HepG2 (cell line): ENCODE data around the gene RPL34. TPM values are rescaled to one million over a fixed set of nuclear protein-coding genes. Genes with fewer than 3 reads are reported as not detected.

ENCODE experiments used
- BCL3 ChIP-seq: sonication (generic); formaldehyde crosslinking; IDR thresholded peaks from 2 replicates; pipeline ENCODE4 v1.5.1; 2020; ENCODE audit warnings: mild to moderate bottlenecking, missing genetic modification reagents, moderate library complexity
- CBFB ChIP-seq: sonication (generic); formaldehyde crosslinking; IDR thresholded peaks from 2 replicates; pipeline ENCODE4 v1.4.0; 2020; ENCODE audit warnings: missing genetic modification reagents
- CREM ChIP-seq, 2 experiments: sonication (generic) in 1 of 2; formaldehyde crosslinking in 1 of 2; IDR thresholded peaks; 2 replicates each; pipeline versions ENCODE4 v1.4.0 to v1.6.1; 2016 to 2020; ENCODE audit warnings: antibody characterized with exemption in 1 of 2, mild to moderate bottlenecking in 1 of 2, missing genetic modification reagents in 1 of 2
- IRF9 ChIP-seq: sonication (generic); formaldehyde crosslinking; IDR thresholded peaks from 2 replicates; pipeline ENCODE4 v1.8.0; 2022; ENCODE audit warnings: missing genetic modification reagents, mild to moderate bottlenecking, borderline replicate concordance
- KDM5A ChIP-seq: fragments of 200-600 bp; sonication (generic); IDR thresholded peaks from 2 replicates; pipeline ENCODE4 v1.7.0; 2018; ENCODE audit warnings: antibody characterized with exemption, mild to moderate bottlenecking, low read length, borderline replicate concordance
- NCOR1 ChIP-seq: fragments of 200-600 bp; sonication (generic); IDR thresholded peaks from 2 replicates; pipeline ENCODE4 v1.7.0; 2017; ENCODE audit warnings: antibody characterized with exemption, low read length, borderline replicate concordance
- PAF1 ChIP-seq: IDR thresholded peaks from 2 replicates; pipeline ENCODE4 v1.6.1; 2016; ENCODE audit warnings: missing genetic modification reagents, missing compliant biosample characterization
- PRDM15 ChIP-seq: sonication (generic); formaldehyde crosslinking; IDR thresholded peaks from 2 replicates; pipeline ENCODE4 v1.4.0; 2020; ENCODE audit warnings: missing genetic modification reagents
- RFXAP ChIP-seq: sonication (generic); formaldehyde crosslinking; IDR thresholded peaks from 2 replicates; pipeline ENCODE4 v1.4.0; 2020; ENCODE audit warnings: missing genetic modification reagents, borderline replicate concordance
- SKI ChIP-seq: fragments of 450-650 bp; IDR thresholded peaks from one replicate; pipeline ENCODE4 v1.6.1; 2018; ENCODE audit warnings: mild to moderate bottlenecking; ENCODE audit not compliant: partially characterized antibody
- ZBTB10 ChIP-seq: sonication (generic); formaldehyde crosslinking; IDR thresholded peaks from 2 replicates; pipeline ENCODE4 v1.4.0; 2020; ENCODE audit warnings: missing genetic modification reagents, borderline replicate concordance
- ZBTB21 ChIP-seq: sonication (generic); formaldehyde crosslinking; IDR thresholded peaks from 2 replicates; pipeline ENCODE4 v1.4.0; 2020; ENCODE audit warnings: missing genetic modification reagents
- ZBTB34 ChIP-seq: sonication (generic); formaldehyde crosslinking; IDR thresholded peaks from 2 replicates; pipeline ENCODE4 v1.8.0; 2022; ENCODE audit warnings: mild to moderate bottlenecking, missing genetic modification reagents
- ZNF280B ChIP-seq: sonication (generic); formaldehyde crosslinking; IDR thresholded peaks from 2 replicates; pipeline ENCODE4 v1.5.0; 2020; ENCODE audit warnings: missing genetic modification reagents, mild to moderate bottlenecking, borderline replicate concordance
- ZNF790 ChIP-seq: sonication (generic); formaldehyde crosslinking; IDR thresholded peaks from 2 replicates; pipeline ENCODE4 v1.8.0; 2022; ENCODE audit warnings: missing genetic modification reagents, mild to moderate bottlenecking, borderline replicate concordance
- polyA plus RNA-seq, 8 experiments: library from polyadenylated mRNA; depleted of rRNA in 3 of 8; stranded (reverse) in 7 of 8; unstranded in 1 of 8; fragments of >200 nt; fragmentation: Illumina TruSeq in 4 of 8; extraction: Trizol in 4 of 8; gene quantifications; 2 replicates each; pipeline versions ENCODE4 v1.2.1 to v1.2.3, GENCODE V29; 2011 to 2016; ENCODE audit warnings: low read depth in 4 of 8, missing spikeins in 1 of 8, mixed read lengths in 1 of 8; ENCODE audit not compliant: insufficient read depth in 1 of 8
- total RNA-seq, 5 experiments: library from RNA; depleted of rRNA; stranded (reverse); fragments of >200 nt; fragmentation: Illumina TruSeq; extraction: Trizol; gene quantifications; 2 replicates each; pipeline ENCODE4 v1.2.3, GENCODE V29; 2016; ENCODE audit warnings: low read depth in 1 of 5

RPL34 gene
- total and polyA plus RNA-seq, 2 of the 13 experiments (the other 11 are each of a cell fraction or from before 2014, with no cell fraction given), result 2,235 to 3,985 TPM

- TF ChIP-seq PRDM15 (no peak), NCOR1 (peak; percentile 95), ZNF790 (CRISPR knock-in tag) (no peak), CBFB (CRISPR knock-in tag) (peak; percentile 63), KDM5A (peak; percentile 84; the same call in 1 of the 2 replicates), IRF9 (CRISPR knock-in tag) (no peak), PAF1 (no peak), ZBTB10 (CRISPR knock-in tag) (no peak), ZNF280B (peak; percentile 56; the same call in 1 of the 2 replicates), RFXAP (CRISPR knock-in tag) (peak; percentile 21), BCL3 (CRISPR knock-in tag) (0 out of 2 replicates have a peak, but pooled peaks have one; percentile 44), ZBTB34 (CRISPR knock-in tag) (peak; percentile 41; the same call in 1 of the 2 replicates), CREM (IDR thresholded peaks at IDR 0.05) (peak; percentile 98), CREM (CRISPR knock-in tag; IDR thresholded peaks at IDR 0.05) (peak; percentile 51; the same call in 1 of the 2 replicates), ZBTB21 (CRISPR knock-in tag) (peak; percentile 89; the same call in 1 of the 2 replicates), SKI (peak; percentile 46)
Observed at GRCh38 chr4:108620101-108620932, at the start of gene RPL34 (continued).
